ENCODE results near the gene ACOT12.
A peak's percentile ranks its signal among the peaks of the same experiment; 100 is the strongest.
"Not testable (repeated sequence)": the region's sequence is repeated elsewhere in the genome, so short reads cannot be mapped to it uniquely, and the experiment has no call there.

ACOT12 gene

GRCh38 chr5:81336556-81336955 is 57.4 kb downstream of the ACOT12 start:
- DNase-seq = no peak

GRCh38 chr5:81335946-81336345 is 58.0 kb downstream of the ACOT12 start:
- no peak for DNase-seq

GRCh38 chr5:81334304-81335061 is 59.5 kb downstream of the ACOT12 start:
- no peak for DNase-seq

- no peak for DNase-seq
Measured at GRCh38 chr5:81326554-81326953, 67.4 kb downstream of the ACOT12 start.

GRCh38 chr5:81317536-81317935 is 76.4 kb downstream of the ACOT12 start:
- DNase-seq = no peak

GRCh38 chr5:81316571-81316970 is 77.4 kb downstream of the ACOT12 start:
- DNase-seq = no peak

GRCh38 chr5:81315830-81316229 is 78.1 kb downstream of the ACOT12 start:
- no peak for DNase-seq

- no peak for DNase-seq
Measured at GRCh38 chr5:81315336-81315735, 78.6 kb downstream of the ACOT12 start.

GRCh38 chr5:81314581-81314980 is 79.4 kb downstream of the ACOT12 start:
- DNase-seq = no peak

- DNase-seq = no peak
Measured at GRCh38 chr5:81313686-81314085, 80.2 kb downstream of the ACOT12 start.

GRCh38 chr5:81313278-81313677 is 80.7 kb downstream of the ACOT12 start:
- no peak for DNase-seq

GRCh38 chr5:81310402-81311063 is 83.4 kb downstream of the ACOT12 start:
- no peak for DNase-seq

- no peak for DNase-seq
Measured at GRCh38 chr5:81308836-81309235, 85.1 kb downstream of the ACOT12 start.

GRCh38 chr5:81305785-81306184 is 88.1 kb downstream of the ACOT12 start:
- no peak for DNase-seq

GRCh38 chr5:81303563-81303962 is 90.4 kb downstream of the ACOT12 start:
- DNase-seq = no peak

- no peak for DNase-seq
Measured at GRCh38 chr5:81302596-81302995, 91.3 kb downstream of the ACOT12 start.

- peak; percentile 84 for DNase-seq
Measured at GRCh38 chr5:81301271-81302015, 92.5 kb downstream of the ACOT12 start, which contains the start of gene ZCCHC9. ZCCHC9 (plus strand) TSS chr5:81301587; CDS start chr5:81304758, 3,171 bp downstream.

GRCh38 chr5:81300921-81301270 is 93.0 kb downstream of the ACOT12 start:
- DNase-seq = peak; percentile 35

GRCh38 chr5:81297531-81297930 is 96.4 kb downstream of the ACOT12 start:
- DNase-seq = no peak

- not testable (repeated sequence) for DNase-seq
Measured at GRCh38 chr5:81294021-81294420, 99.9 kb downstream of the ACOT12 start.

GRCh38 chr5:81292130-81292529 is 101.8 kb downstream of the ACOT12 start:
- DNase-seq = no peak

GRCh38 chr5:81290146-81290545 is 103.8 kb downstream of the ACOT12 start:
- no peak for DNase-seq

- no peak for DNase-seq
Measured at GRCh38 chr5:81288021-81288433, 105.9 kb downstream of the ACOT12 start.
